Right atrium auricular region (tissue), 2 donors: Measurements from ENCODE around the gene UBE2Z. TPM values are rescaled to one million over a fixed set of nuclear protein-coding genes. Genes with fewer than 3 reads are reported as not detected.
"Not testable (repeated sequence)": the region's sequence is repeated elsewhere in the genome, so short reads cannot be mapped to it uniquely, and the experiment has no call there.

Source experiments
- DNase-seq: peaks from one replicate; pipeline ENCODE4 v3.0.0-alpha.2; 2019; ENCODE audit warnings: low spot score
- H3K27ac ChIP-seq, 2 donors: fragments of 200-600 bp; sonication (generic); 1 replicate in 1 of 2; 2 replicates in 1 of 2; pipeline ENCODE4 v1.5.1; 2016 to 2019
- H3K27me3 ChIP-seq, 2 donors: fragments of 200-600 bp; sonication (generic); one replicate each; pipeline versions ENCODE4 v1.5.1 to v1.6.0; 2017 to 2019
- H3K36me3 ChIP-seq: fragments of 200-600 bp; sonication (generic); one replicate; pipeline ENCODE4 v1.5.1; 2016
- H3K4me1 ChIP-seq, 2 donors: fragments of 200-600 bp; sonication (generic); one replicate each; pipeline versions ENCODE4 v1.5.1 to v1.6.0; 2017 to 2019
- H3K4me3 ChIP-seq, 2 donors: fragments of 200-600 bp; sonication (generic); 1 replicate in 1 of 2; 2 replicates in 1 of 2; pipeline ENCODE4 v1.5.1; 2017 to 2019; ENCODE audit warnings: mild to moderate bottlenecking in 1 of 2, moderate library complexity in 1 of 2
- H3K9me3 ChIP-seq, 2 donors: fragments of 200-600 bp; sonication (generic); one replicate each; pipeline ENCODE4 v1.5.1; 2019
- total RNA-seq, 2 donors: library from RNA; depleted of rRNA; stranded (reverse); fragments of >200 nt; gene quantifications; one replicate each; pipeline ENCODE4 v1.1.0, GENCODE V29; 2016
- TF ChIP-seq, protein P1 (sequence below), 2 donors: fragments of 200-600 bp; sonication (generic); IDR thresholded peaks; one replicate each; pipeline ENCODE4 v1.5.1; 2019; ENCODE audit warnings: antibody characterized with exemption in 2 of 2

Gene UBE2Z
- total RNA-seq, 2 donors from 2014 or later: 42.7 to 51.8 TPM

DNA sequence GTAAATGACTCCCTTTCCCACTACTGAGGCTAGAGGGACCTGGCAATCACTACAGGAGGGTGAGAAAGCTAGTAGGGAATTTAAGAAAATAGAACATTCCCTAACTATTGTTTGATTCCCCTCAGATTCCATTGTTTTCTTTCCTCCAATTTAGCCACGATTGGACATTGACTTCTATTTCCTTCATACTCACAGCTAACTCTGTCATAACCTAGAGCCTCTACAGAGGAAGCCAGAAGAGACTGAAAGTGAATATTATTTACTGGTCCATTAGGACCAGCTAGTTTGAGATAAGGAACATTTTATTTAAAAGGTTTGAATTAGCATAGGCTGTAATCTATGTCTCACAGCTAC lies 21.6 kb downstream of the UBE2Z start:
- no peaks in the 10 kb centered on the region for H3K27me3 ChIP-seq
- H3K36me3 ChIP-seq: peaks cover 91% of the 10 kb centered on the region
- TF ChIP-seq, protein P1, sequence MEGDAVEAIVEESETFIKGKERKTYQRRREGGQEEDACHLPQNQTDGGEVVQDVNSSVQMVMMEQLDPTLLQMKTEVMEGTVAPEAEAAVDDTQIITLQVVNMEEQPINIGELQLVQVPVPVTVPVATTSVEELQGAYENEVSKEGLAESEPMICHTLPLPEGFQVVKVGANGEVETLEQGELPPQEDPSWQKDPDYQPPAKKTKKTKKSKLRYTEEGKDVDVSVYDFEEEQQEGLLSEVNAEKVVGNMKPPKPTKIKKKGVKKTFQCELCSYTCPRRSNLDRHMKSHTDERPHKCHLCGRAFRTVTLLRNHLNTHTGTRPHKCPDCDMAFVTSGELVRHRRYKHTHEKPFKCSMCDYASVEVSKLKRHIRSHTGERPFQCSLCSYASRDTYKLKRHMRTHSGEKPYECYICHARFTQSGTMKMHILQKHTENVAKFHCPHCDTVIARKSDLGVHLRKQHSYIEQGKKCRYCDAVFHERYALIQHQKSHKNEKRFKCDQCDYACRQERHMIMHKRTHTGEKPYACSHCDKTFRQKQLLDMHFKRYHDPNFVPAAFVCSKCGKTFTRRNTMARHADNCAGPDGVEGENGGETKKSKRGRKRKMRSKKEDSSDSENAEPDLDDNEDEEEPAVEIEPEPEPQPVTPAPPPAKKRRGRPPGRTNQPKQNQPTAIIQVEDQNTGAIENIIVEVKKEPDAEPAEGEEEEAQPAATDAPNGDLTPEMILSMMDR (IDR thresholded peaks at IDR 0.05): no peak
- H3K4me1 ChIP-seq: peaks cover 0 to 7% of the 10 kb centered on the region in 2 donors
- no peak overlapping the region for H3K27ac ChIP-seq
- H3K4me3 ChIP-seq: no peak overlapping the region
- no peak for DNase-seq
- H3K9me3 ChIP-seq: no peaks in the 10 kb centered on the region

DNA sequence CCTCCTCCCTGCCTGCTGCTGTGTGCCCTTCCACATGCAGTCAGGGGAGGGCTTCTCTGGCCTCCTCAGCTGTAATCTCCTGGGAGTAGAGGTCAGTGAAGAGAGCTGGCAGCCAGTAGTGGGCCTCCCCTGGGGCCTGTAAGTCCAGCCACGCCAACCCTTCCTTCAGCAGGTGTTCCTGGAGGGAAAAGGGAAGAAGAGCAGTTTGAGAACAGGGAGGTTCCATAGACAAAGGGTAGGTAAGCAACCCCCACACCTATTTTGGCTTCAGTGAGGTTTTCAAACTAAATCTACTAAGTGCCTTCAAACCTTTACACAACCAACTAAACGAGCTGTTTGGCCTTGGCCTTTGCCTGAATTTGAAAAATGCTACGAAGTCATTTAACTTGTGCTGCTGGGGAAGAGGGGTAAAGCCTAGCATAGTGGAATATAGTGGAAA lies 22.2 kb downstream of the UBE2Z start:
- no peaks in the 10 kb centered on the region for H3K27me3 ChIP-seq
- peaks cover 88% of the 10 kb centered on the region for H3K36me3 ChIP-seq
- H3K4me3 ChIP-seq: no peak overlapping the region
- peaks cover 0 to 7% of the 10 kb centered on the region in 2 donors for H3K4me1 ChIP-seq
- H3K9me3 ChIP-seq: no peaks in the 10 kb centered on the region
- DNase-seq: no peak
- TF ChIP-seq, protein P1 (IDR thresholded peaks at IDR 0.05): no peak
- H3K27ac ChIP-seq: no peak overlapping the region

- TF ChIP-seq, protein P1 (IDR thresholded peaks at IDR 0.05): no peak
- Histone ChIP-seq H3K36me3 (peaks cover 92% of the 10 kb centered on the region), H3K27ac (no peak overlapping the region), H3K9me3 (no peaks in the 10 kb centered on the region), H3K4me1 (peaks cover 0 to 7% of the 10 kb centered on the region in 2 donors), H3K4me3 (no peak overlapping the region), H3K27me3 (no peaks in the 10 kb centered on the region)
- no peak for DNase-seq
Observed at GRCh38 chr17:48933035-48933434, 24.8 kb downstream of the UBE2Z start.

GRCh38 chr17:48944515-48945260 lies 36.5 kb downstream of the UBE2Z start, which contains the start of gene SNF8:
Gene SNF8 (minus strand): TSS chr17:48944842. CDS start chr17:48944734, 108 bp downstream.
- Histone ChIP-seq H3K4me3 (peak within 1 kb of the TSS; percentile 60 to 78), H3K27ac (peak within 1 kb of the TSS; percentile 80 to 84), H3K4me1 (peaks cover 0 to 13% of the 10 kb centered on the region in 2 donors), H3K9me3 (no peaks in the 10 kb centered on the region), H3K36me3 (peaks cover 11% of the 10 kb centered on the region), H3K27me3 (no peaks in the 10 kb centered on the region)
- TF ChIP-seq, protein P1 (IDR thresholded peaks at IDR 0.05): no peak
- peak; percentile 91 for DNase-seq

- DNase-seq, H3K27me3 ChIP-seq, H3K9me3 ChIP-seq, H3K36me3 ChIP-seq: not testable (repeated sequence)
- Histone ChIP-seq H3K27ac (peak overlapping the region; percentile 80 to 84), H3K4me1 (peaks cover 0 to 13% of the 10 kb centered on the region in 2 donors), H3K4me3 (peak overlapping the region; percentile 60 to 78)
Observed at GRCh38 chr17:48945261-48945651, 37.0 kb downstream of the UBE2Z start.

- Histone ChIP-seq H3K4me3 (no peak overlapping the region), H3K27me3 (no peaks in the 10 kb centered on the region)
- TF ChIP-seq, protein P1 (IDR thresholded peaks at IDR 0.05): no peak
Observed at GRCh38 chr17:48951572-48951971, 43.4 kb downstream of the UBE2Z start.

More at GRCh38 chr17:48951572-48951971, 43.4 kb downstream of the UBE2Z start:
- no peak for DNase-seq
- Histone ChIP-seq H3K4me1 (no peaks in the 10 kb centered on the region), H3K9me3 (no peaks in the 10 kb centered on the region), H3K36me3 (no peaks in the 10 kb centered on the region), H3K27ac (no peak overlapping the region)
